Measurements from ENCODE around the gene RHOA.

The RHOA gene

GRCh38 chr3:49411968-49412631 is at the start of gene RHOA, which contains the start of gene TCTA:
Gene RHOA (minus strand): TSS chr3:49411976. CDS start chr3:49375589, 36,387 bp downstream.
Gene TCTA (plus strand): TSS chr3:49412423. CDS start chr3:49412427, 4 bp downstream.
- peak; percentile 92 for DNase-seq

- DNase-seq = no peak
Observed at GRCh38 chr3:49460956-49461355, 49.2 kb upstream of the RHOA start.

GRCh38 chr3:49460188-49460890 is 48.6 kb upstream of the RHOA start:
- DNase-seq = no peak

- DNase-seq = no peak
Observed at GRCh38 chr3:49456466-49456865, 44.7 kb upstream of the RHOA start.

GRCh38 chr3:49454898-49455681 is 43.3 kb upstream of the RHOA start:
- DNase-seq = no peak

GRCh38 chr3:49454458-49454857 is 42.7 kb upstream of the RHOA start:
- peak; percentile 31 for DNase-seq

GRCh38 chr3:49453621-49454020 is 41.8 kb upstream of the RHOA start:
- no peak for DNase-seq

GRCh38 chr3:49445391-49445790 is 33.6 kb upstream of the RHOA start:
- no peak for DNase-seq

- no peak for DNase-seq
Observed at GRCh38 chr3:49434731-49435130, 23.0 kb upstream of the RHOA start.

GRCh38 chr3:49428752-49429080 is 16.9 kb upstream of the RHOA start:
- peak; percentile 17 for DNase-seq

GRCh38 chr3:49427586-49427985 is 15.8 kb upstream of the RHOA start:
- DNase-seq = no peak

- no peak for DNase-seq
Observed at GRCh38 chr3:49424816-49425215, 13.0 kb upstream of the RHOA start.

GRCh38 chr3:49422379-49423248 is 10.8 kb upstream of the RHOA start, which contains the start of gene AMT:
Gene AMT (minus strand): TSS chr3:49422473. CDS start chr3:49422450, 23 bp downstream.
- DNase-seq = no peak

- no peak for DNase-seq
Observed at GRCh38 chr3:49421890-49422378, 10.2 kb upstream of the RHOA start.

- no peak for DNase-seq
Observed at GRCh38 chr3:49417516-49418120, 5.8 kb upstream of the RHOA start.

GRCh38 chr3:49416867-49417266 is 5.1 kb upstream of the RHOA start:
- no peak for DNase-seq

- DNase-seq = no peak
Observed at GRCh38 chr3:49415931-49416601, 4.3 kb upstream of the RHOA start.

GRCh38 chr3:49414753-49415152 is 3.0 kb upstream of the RHOA start:
- DNase-seq = no peak

- no peak for DNase-seq
Observed at GRCh38 chr3:49413338-49413734, 1.6 kb upstream of the RHOA start.

GRCh38 chr3:49412632-49413337 is 1.0 kb upstream of the RHOA start:
- no peak for DNase-seq

- no peak for DNase-seq
Observed at GRCh38 chr3:49411535-49411967, 225 bp downstream of the RHOA start.

Measured in DMS79 treated with DMSO at 0.1 percent for 48 hours (cell line).